RWPE2 (cell line): ENCODE results near the gene STAG1.

Experiments used
- ATAC-seq: fragments of 200-7000 bp; cut with Tn5 transposase; 3 replicates; pipeline ENCODE4 v1.9.1; 2021; ENCODE audit warnings: low read depth
- DNase-seq: peaks from one replicate; pipeline ENCODE4 v3.0.0-alpha.2; 2020; ENCODE audit warnings: low spot score
- H3K27ac ChIP-seq: fragments of 450-650 bp; 2 replicates; pipeline ENCODE4 v1.5.1; 2017; ENCODE audit warnings: mild to moderate bottlenecking; ENCODE audit not compliant: poor library complexity, severe bottlenecking
- H3K27me3 ChIP-seq: fragments of 250-450 bp; sonication (Bioruptor Pico); 2 replicates; pipeline ENCODE4 v1.5.1; 2021; ENCODE audit warnings: mild to moderate bottlenecking, moderate library complexity; ENCODE audit not compliant: insufficient read depth, poor library complexity, severe bottlenecking
- H3K36me3 ChIP-seq: fragments of 250-450 bp; sonication (Bioruptor Pico); 2 replicates; pipeline ENCODE4 v1.5.1; 2020; ENCODE audit warnings: low read depth, mild to moderate bottlenecking, moderate library complexity
- H3K4me1 ChIP-seq: fragments of 250-450 bp; sonication (Bioruptor Pico); 2 replicates; pipeline ENCODE4 v1.5.1; 2021; ENCODE audit warnings: mild to moderate bottlenecking, moderate library complexity; ENCODE audit not compliant: insufficient read depth, poor library complexity, severe bottlenecking
- H3K4me3 ChIP-seq: fragments of 250-450 bp; sonication (Bioruptor Pico); 2 replicates; pipeline ENCODE4 v1.5.1; 2021; ENCODE audit warnings: mild to moderate bottlenecking, moderate library complexity; ENCODE audit not compliant: severe bottlenecking
- H3K9me3 ChIP-seq: fragments of 250-450 bp; sonication (Bioruptor Pico); 2 replicates; pipeline ENCODE4 v1.5.1; 2021; ENCODE audit warnings: mild to moderate bottlenecking, moderate library complexity; ENCODE audit not compliant: severe bottlenecking
- CTCF ChIP-seq: fragments of 450-650 bp; IDR thresholded peaks from one replicate; pipeline ENCODE4 v1.5.1; 2017; ENCODE audit warnings: mild to moderate bottlenecking, moderate library complexity; ENCODE audit not compliant: poor library complexity, severe bottlenecking

The STAG1 gene

GRCh38 chr3:136512381-136512780, 239.8 kb downstream of the STAG1 start:
- TF ChIP-seq CTCF = no peak
- no peaks in the 10 kb centered on the region for H3K9me3 ChIP-seq
- no peaks in the 10 kb centered on the region for H3K4me1 ChIP-seq
- H3K27me3 ChIP-seq = no peaks in the 10 kb centered on the region
- H3K27ac ChIP-seq = no peak overlapping the region
- no peak for DNase-seq
- ATAC-seq = no peak
- no peak overlapping the region for H3K4me3 ChIP-seq
- H3K36me3 ChIP-seq = peaks cover 4% of the 10 kb centered on the region; the same call in 1 of the 2 replicates

GRCh38 chr3:136505676-136506075, 246.5 kb downstream of the STAG1 start:
- no peak overlapping the region for H3K4me3 ChIP-seq
- H3K27me3 ChIP-seq = no peaks in the 10 kb centered on the region
- H3K9me3 ChIP-seq = no peaks in the 10 kb centered on the region
- peaks cover 4% of the 10 kb centered on the region; the same call in 1 of the 2 replicates for H3K36me3 ChIP-seq
- no peak for ATAC-seq
- H3K27ac ChIP-seq = no peak overlapping the region
- no peak for DNase-seq
- H3K4me1 ChIP-seq = no peaks in the 10 kb centered on the region
- TF ChIP-seq CTCF = no peak

- Histone ChIP-seq H3K27ac (no peak overlapping the region), H3K27me3 (no peaks in the 10 kb centered on the region), H3K36me3 (no peaks in the 10 kb centered on the region; the same call in 1 of the 2 replicates), H3K4me1 (no peaks in the 10 kb centered on the region), H3K4me3 (no peak overlapping the region), H3K9me3 (no peaks in the 10 kb centered on the region)
- no peak for DNase-seq
- ATAC-seq = no peak
- TF ChIP-seq CTCF = no peak
These were observed 249.1 kb downstream of the STAG1 start for GRCh38 chr3:136503056-136503455.

GRCh38 chr3:136498919-136499447, 253.2 kb downstream of the STAG1 start:
- Histone ChIP-seq H3K4me1 (no peaks in the 10 kb centered on the region), H3K27me3 (no peaks in the 10 kb centered on the region), H3K4me3 (no peak overlapping the region), H3K9me3 (no peaks in the 10 kb centered on the region), H3K27ac (no peak overlapping the region), H3K36me3 (no peaks in the 10 kb centered on the region; the same call in 1 of the 2 replicates)
- no peak for TF ChIP-seq CTCF
- DNase-seq = no peak
- ATAC-seq = no peak

- H3K4me1 ChIP-seq = no peaks in the 10 kb centered on the region
- ATAC-seq (no peak), DNase-seq (no peak)
- H3K27ac ChIP-seq = no peak overlapping the region
- H3K36me3 ChIP-seq = no peaks in the 10 kb centered on the region
- H3K4me3 ChIP-seq = no peak overlapping the region
- H3K9me3 ChIP-seq = no peaks in the 10 kb centered on the region
- no peaks in the 10 kb centered on the region for H3K27me3 ChIP-seq
- no peak for TF ChIP-seq CTCF
These were observed 257.0 kb downstream of the STAG1 start for GRCh38 chr3:136495213-136495612.
